Measurements from ENCODE around the gene PTGFRN.
"Not testable (repeated sequence)": the region's sequence is repeated elsewhere in the genome, so short reads cannot be mapped to it uniquely, and the experiment has no call there.

The PTGFRN gene

DNA sequence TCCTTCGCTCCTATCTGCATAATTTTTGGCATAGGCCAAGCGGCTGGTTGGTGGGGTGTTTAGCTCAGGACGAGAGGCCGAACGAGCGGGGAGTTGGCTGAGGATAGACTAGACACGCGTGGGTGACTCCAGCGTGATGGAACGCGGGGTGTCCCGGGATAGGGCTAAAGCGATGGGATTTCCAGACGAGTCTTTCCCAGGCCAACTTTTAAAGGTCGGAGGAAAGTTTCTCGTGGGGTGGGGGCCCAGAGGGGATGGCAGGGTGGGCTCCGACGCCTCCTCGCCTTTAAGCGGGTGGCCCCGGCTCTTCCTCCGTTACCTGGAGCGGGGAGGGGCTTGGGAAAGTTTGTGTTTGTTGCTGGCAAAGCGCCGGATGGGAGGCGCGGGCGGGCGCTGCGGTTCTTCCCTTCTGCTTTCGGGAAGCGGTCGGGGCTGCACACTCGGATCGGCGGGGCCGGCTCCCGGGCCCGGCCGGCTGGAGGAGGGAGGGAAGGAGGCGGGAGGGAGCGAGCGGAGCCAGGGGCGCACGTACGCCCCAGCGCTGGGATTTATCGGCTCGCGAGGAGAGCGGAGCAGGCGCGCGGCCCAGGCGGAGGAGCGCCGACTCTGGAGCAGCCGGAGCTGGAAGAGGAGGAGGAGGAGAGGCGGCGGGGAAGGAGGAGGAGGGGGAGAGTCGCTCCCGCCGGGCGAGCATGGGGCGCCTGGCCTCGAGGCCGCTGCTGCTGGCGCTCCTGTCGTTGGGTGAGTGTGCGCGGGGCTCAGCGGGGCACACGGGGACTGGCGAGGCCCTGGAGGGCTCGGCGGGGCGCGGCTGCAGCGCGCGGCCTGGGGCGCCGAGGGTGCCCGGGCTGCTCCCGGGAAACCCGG is at the start of gene PTGFRN:
PTGFRN (plus strand) TSS at position 405 of the 867 bp plus-strand sequence; CDS start at position 693, 288 bp downstream.
- no peak for DNase-seq (ENCODE audit: low read depth in 2 of 2)

GRCh38 chr1:116860167-116860566 is 49.5 kb upstream of the PTGFRN start:
- DNase-seq (ENCODE audit: low read depth in 2 of 2), result not testable (repeated sequence)

GRCh38 chr1:116861137-116861536 is 48.6 kb upstream of the PTGFRN start:
- DNase-seq (ENCODE audit: low read depth in 2 of 2), result no peak

- not testable (repeated sequence) for DNase-seq (ENCODE audit: low read depth in 2 of 2)
Observed at GRCh38 chr1:116863031-116863430, 46.7 kb upstream of the PTGFRN start.

DNA sequence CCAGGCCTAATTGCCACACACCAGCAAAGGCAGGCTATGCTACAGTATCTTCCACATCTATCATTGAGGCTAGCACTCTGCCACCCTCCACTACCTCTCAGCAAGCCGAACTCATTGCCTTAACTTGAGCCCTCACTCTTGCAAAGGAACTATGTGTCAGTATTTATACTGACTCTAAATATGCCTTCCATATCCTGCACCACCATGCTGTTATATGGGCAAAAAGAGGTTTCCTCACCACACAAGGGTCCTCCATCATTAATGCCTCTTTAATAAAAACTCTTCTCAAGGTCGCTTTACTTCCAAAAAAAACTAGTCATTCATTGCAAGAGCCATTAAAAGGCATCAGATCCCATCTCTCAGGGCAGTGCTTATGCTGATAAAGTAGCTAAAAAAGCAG is 43.2 kb upstream of the PTGFRN start:
- DNase-seq (ENCODE audit: low read depth in 2 of 2), result not testable (repeated sequence)

DNA sequence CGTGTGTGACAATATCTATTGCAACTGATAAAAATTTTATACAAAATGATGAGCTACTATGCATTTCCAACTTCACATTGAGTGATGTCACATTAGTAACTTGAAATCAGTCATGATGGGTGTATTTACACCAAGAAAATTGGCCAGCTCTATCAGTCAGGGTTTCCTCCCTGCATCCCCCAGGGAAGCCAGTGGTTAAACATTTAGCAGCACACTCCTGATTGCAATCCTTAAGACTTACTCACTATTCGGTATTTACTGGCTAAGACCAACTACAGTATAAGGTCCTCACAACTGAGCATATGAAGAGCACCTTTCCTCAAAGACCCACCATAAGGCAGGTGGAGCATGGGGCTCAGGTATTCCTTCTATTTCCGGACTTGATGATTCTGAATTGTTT is 41.3 kb upstream of the PTGFRN start:
- DNase-seq (ENCODE audit: low read depth in 2 of 2), result no peak

DNA sequence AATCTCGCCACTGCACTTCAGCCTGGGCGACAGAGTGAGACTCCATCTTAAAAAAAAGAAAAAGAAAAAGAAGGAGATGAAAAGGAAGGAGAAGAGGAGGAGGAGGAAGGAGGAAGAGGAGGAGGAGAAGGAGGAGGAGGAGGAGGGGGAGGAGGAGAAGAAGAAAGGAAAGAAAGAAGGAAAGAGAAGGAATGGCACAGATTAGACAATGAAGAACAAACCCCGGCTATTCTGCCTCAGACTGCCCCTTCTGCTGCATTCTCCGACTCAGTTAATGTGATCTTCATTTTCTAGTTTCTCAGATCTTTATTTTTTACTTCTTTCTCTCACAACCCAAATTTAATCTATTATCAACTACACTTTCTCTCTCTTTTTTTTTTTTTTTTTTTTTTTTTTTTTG is 40.1 kb upstream of the PTGFRN start:
- no peak for DNase-seq (ENCODE audit: low read depth in 2 of 2)

- DNase-seq (ENCODE audit: low read depth in 2 of 2), result no peak
Observed at GRCh38 chr1:116870300-116870699, 39.4 kb upstream of the PTGFRN start.

GRCh38 chr1:116871779-116872146 is 38.0 kb upstream of the PTGFRN start:
- DNase-seq (ENCODE audit: low read depth in 2 of 2), result no peak

DNA sequence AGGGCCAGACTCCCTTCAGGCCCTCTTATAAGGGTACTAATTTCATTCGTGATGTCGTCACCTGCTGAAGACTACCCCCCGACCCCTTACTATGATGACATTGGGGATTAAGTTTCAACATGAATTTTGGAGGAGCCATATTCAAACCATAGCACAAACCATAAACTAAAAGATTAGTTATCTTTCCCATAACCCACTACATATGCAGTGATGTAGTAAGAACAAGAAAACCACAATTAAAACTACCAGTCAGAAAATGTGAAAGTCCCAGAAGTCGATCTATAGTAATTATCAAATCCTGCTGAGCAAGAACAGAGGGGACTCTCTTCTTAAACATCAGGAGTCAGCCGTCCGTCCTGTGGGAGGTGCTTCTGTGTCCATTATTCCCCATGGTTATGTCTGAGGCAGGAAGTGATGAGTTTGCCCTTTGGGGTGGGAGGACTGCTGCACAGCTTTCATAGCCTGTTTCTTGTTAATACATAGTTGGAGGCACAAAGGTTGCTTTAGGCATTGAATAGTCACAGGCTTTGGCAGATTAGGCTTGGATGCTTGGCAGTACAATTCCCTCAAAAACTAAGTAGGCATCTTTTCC is 35.9 kb upstream of the PTGFRN start:
- no peak for DNase-seq (ENCODE audit: low read depth in 2 of 2)

DNA sequence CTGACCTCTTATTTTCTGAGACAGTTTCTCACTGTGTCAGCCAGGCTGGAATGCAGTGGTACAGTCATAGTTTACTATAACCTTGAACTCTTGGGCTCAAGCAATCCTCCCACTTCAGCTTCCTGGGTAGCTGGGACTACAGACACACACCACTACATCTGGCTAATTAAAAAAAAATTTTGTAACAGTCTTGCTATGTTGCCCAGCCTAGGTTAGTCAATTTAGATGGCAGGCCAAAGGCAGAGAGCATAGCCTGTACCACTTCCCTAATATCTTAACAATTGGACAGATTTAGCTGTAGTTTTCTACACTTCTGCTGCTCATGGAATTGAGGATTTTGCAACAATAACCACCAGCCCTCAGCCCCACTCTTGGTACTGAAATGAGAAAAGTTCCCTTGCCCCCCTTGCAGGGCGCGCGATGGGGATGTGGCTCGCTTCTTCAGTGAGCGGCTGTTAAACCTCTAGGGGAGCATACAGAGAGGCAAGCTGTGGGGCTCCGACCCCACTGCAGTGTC is 34.9 kb upstream of the PTGFRN start:
- DNase-seq (ENCODE audit: low read depth in 2 of 2), result no peak

DNA sequence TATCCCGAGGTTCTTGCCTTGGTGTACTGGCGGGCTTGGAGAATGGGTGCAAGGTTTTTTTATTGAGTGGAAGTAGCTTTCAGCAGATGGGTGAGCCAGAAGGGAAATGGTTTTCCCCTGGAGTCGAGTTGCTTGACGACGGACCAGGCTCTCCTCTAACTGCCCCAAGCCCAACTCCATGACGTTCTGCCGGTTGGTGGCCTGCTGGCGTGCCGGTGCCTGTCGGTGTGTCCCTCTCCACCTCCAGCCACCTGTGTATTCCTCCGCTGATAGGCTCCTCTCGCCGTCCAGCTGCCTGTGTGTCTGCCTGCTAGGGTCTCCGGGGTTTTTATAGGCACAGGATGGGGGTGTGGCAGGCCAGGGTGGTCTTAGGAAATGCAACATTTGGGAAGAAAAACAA is 34.3 kb upstream of the PTGFRN start:
- no peak for DNase-seq (ENCODE audit: low read depth in 2 of 2)

DNA sequence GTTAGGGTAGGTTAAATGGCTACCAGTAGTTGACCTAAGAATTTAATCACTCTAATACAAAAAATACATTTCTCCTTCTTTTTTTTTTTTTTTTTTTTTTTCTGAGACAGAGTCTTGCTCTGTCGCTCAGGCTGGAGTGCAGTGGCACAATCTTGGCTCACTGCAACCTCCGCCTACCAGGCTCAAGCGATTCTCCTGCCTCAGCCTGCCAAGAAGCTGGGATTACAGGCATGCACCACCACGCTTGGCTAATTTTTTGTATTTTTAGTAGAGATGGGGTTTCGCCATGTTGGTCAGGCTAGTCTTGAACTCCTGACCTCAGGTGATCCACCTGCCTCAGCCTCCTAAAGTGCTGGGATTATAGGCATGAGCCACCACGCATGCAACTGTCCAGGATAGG is 33.8 kb upstream of the PTGFRN start:
- not testable (repeated sequence) for DNase-seq (ENCODE audit: low read depth in 2 of 2)

DNA sequence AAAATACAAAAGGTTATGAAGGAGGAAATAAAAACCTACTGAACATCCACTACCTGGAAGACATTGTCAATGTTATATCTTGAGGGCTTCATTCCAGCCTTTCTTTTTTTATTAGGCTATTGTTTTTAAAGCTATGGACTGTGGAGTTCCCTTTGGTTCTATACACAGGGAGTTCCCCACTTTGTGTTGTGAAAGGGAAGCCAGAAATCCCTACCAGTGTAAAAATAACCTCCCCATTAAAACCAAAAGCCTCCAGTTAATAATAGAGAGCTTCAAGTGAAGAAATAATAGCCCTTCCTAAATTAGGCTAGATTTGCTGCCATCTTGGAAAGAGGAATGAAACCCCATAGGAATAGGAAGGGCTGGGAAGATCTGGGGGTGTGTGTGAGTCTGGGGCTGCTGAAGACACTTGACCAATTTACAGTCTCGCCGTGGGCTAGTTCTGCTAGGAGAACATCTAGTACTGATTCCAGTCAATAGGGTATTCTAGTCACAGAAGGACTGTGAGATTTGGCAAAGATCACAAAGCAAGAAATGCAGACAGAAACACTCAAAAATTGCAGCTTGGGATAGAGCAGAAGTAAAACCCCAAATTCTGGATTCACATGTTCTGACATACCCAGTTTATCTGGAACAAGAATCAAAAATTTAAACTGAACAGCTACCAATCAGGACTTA is 32.4 kb upstream of the PTGFRN start:
- DNase-seq (ENCODE audit: low read depth in 2 of 2), result no peak

- no peak for DNase-seq (ENCODE audit: low read depth in 2 of 2)
Observed at GRCh38 chr1:116878804-116879477, 30.8 kb upstream of the PTGFRN start.

DNA sequence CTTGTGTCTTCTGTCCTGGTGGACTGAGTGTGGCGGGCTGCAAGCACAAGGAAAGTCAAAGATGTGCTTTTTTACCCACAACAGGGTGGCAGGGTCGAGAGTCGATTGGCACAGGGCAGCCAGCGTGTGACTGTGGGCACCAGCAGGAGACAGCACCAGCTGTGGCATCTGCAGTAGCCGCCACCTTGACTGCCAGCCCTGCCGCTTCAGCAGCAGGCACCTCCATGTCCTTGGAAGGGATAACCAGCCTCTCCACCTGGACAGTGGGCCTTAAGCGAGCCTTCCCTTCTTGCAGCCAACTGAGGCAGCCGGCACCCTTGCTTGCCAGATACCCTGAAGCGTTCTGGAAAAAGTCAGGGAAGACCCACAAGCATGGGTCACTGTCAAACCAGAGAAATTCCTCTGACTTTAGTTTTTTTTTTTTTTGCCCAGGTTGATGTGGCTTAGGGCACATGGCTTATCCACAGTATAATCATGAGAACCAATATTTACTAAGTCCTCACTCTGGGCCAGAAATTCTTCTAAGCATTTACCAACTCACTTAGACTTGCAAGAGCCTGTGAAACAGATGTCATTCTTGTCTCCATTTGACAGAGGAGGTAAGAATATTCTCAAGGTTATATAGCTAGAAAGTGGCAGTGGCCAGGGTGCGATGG is 30.1 kb upstream of the PTGFRN start:
- DNase-seq (ENCODE audit: low read depth in 2 of 2), result no peak

- no peak for DNase-seq (ENCODE audit: low read depth in 2 of 2)
Observed at GRCh38 chr1:116880917-116881316, 28.8 kb upstream of the PTGFRN start.

- no peak for DNase-seq (ENCODE audit: low read depth in 2 of 2)
Observed at GRCh38 chr1:116881879-116882520, 27.7 kb upstream of the PTGFRN start.

DNA sequence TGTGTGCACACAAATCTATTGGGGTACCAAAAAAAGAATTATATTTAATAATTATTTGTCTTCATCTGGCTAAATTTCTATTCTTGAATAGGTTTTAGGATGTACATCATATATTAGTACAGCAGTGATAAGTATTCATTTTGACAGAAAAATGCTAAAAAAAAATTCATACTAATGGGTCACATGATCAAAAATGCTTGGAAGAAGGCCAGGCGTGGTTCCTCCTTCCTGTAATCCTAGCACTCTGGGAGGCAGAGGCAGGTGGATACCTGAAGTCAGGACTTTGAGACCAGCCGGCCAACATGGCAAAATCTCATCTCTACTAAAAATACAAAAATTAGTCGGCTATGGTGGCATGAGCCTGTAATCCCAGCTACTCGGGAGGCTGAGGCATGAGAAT is 26.9 kb upstream of the PTGFRN start:
- no peak for DNase-seq (ENCODE audit: low read depth in 2 of 2)

- no peak for DNase-seq (ENCODE audit: low read depth in 2 of 2)
Observed at GRCh38 chr1:116886291-116886878, 23.3 kb upstream of the PTGFRN start.

DNA sequence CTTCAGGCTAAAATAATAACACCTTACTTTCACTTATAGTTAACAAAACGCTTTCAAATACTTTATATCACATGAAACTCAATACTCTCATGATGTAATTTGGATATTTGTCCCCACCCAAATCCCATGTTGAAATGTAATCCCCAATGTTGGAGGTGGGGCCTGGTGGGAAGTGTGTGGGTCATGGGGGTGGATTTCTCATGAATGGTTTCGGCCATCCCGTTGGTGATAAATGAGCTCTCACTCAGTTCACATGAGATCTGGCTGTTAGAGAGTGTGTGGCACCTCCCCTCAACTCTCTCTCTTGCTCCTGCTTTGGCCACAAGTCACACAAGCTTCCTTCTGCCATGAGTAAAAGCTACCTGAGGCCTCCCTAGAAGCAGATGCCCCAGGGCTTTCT is 22.5 kb upstream of the PTGFRN start:
- no peak for DNase-seq (ENCODE audit: low read depth in 2 of 2)

Measured in activated CD8-positive, alpha-beta memory T cell treated with anti-CD3 and anti-CD28 coated beads for 4 hours (primary cell).